Activated CD4-positive, alpha-beta T cell treated with anti-CD3 and anti-CD28 coated beads, Interleukin-2, amount 10 ng/mL, durations not matched to agents 7 days and 5 days (primary cell): Measurements from ENCODE around the gene CARD10. TPM values are rescaled to one million over a fixed set of nuclear protein-coding genes. Genes with fewer than 3 reads are reported as not detected.
A peak's percentile ranks its signal among the peaks of the same experiment; 100 is the strongest.

ENCODE experiments used
- CTCF ChIA-PET: fragments of 350-600 bp; sonication (Branson Sonifier 250); formaldehyde crosslinking; loops from one replicate; lab custom pipeline; 2021; ENCODE audit warnings: antibody characterized with exemption; lab: Charles Lee
- POLR2A ChIA-PET: fragments of 350-600 bp; sonication (Branson Sonifier 250); formaldehyde crosslinking; loops from one replicate; lab custom pipeline; 2021; ENCODE audit warnings: antibody characterized with exemption; lab: Charles Lee
- DNase-seq: peaks from one replicate; pipeline ENCODE4 v3.0.0-alpha.2; 2020
- H3K27ac Mint-ChIP-seq: one replicate; pipeline ENCODE4 v1.8.0; 2021; ENCODE audit warnings: mild to moderate bottlenecking, moderate library complexity, mixed read lengths
- H3K27me3 Mint-ChIP-seq: one replicate; pipeline ENCODE4 v1.8.0; 2021; ENCODE audit warnings: mixed read lengths
- H3K36me3 Mint-ChIP-seq: one replicate; pipeline ENCODE4 v1.8.0; 2021; ENCODE audit warnings: low read depth, mixed read lengths
- H3K4me1 Mint-ChIP-seq: one replicate; pipeline ENCODE4 v1.8.0; 2021; ENCODE audit warnings: mixed read lengths
- H3K4me3 Mint-ChIP-seq: one replicate; pipeline ENCODE4 v1.8.0; 2021; ENCODE audit warnings: mild to moderate bottlenecking, moderate library complexity, mixed read lengths
- H3K9me3 Mint-ChIP-seq: one replicate; pipeline ENCODE4 v1.8.0; 2021; ENCODE audit warnings: mixed read lengths
- total RNA-seq, 2 experiments: library from RNA; stranded (reverse); gene quantifications; one replicate each; pipeline ENCODE4 v1.2.3, GENCODE V29; 2021

The CARD10 gene
- total RNA-seq, 2 experiments from 2014 or later: not detected

DNA sequence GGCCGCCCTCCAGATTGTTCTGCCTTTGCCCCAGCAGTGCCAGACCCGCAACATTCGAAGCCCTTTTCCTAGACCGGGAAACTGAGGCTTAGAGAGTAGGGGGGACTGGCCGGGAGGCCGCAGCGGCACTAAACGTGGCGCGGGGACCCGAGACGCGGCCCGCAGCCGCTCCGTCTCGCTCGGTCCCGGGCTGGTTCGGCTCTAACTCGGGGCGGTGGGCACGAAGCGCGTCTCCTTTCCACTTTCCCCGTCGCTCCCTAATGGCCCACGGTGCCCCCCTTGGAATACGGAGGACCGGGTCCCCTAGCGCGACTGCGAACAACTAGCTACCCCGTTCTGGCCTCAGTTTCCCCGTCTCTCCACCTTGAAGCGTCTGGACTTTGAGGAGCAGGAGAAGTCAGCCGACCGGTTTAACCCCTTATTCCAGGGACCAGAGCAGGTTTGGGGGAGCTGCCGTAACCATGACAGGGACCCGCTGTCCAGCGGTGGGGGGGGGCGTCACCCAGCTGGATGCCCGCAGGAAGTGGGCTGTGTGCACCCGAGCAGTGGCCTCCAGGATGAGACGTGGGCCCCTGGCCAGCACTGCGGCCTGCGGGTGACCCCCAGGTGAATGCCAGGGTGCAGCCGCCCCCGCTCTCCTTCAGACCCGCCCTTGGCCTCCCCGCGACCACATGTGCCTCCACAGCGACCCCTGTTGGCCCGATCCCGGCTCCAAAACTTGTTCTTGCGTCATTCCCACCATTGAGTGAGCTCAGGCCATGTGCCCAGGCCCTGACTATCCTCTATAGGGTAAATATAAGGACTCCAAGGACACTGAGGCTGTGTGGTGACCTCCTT, 42.2 kb upstream of the CARD10 start:
- ChIA-PET POLR2A (no interaction called here), CTCF (interaction anchor here (0.8 to 15.9 kb wide), 15 partner anchors 9 to 279 kb away, joined by 3 to 397 read pairs (median 4); partner anchors contain the start of genes CARD10 and CYTH4)
- Mint-ChIP-seq H3K9me3 (no peaks in the 10 kb centered on the region), H3K4me1 (peaks cover 17% of the 10 kb centered on the region), H3K36me3 (no peaks in the 10 kb centered on the region), H3K27ac (no peak overlapping the region), H3K4me3 (no peak overlapping the region), H3K27me3 (peaks cover 69% of the 10 kb centered on the region)
- peak; percentile 70 for DNase-seq

DNA sequence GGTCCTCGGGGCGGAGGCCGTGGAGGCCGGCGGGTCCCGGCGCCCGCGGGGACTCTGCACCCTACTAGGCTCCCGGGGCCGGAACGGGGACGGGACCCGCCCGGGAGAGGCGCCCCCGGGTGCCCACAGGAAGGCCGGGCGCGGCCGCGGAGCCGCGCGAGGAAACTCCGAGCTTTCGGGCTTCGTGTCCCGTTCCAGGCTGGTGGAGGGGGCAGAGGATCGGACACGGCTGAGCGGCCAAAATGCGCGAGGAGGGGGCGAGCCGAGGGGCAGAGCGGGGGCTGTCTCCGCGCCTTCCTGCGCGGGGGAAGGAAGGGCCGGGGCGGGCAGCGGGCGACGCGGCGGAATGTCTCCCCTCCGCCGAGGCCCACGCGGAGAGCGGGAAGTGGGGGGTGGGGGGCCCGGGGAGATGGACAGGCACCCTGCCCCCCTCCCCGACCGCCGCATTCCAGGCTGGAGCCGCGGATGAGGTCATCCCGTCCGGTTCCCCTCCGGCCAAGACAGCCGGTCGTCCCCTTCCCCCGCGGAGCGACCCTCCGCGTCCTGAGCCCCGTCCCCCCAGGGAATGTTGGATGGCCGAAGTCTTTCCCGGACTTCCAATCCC, 41.5 kb upstream of the CARD10 start:
- DNase-seq: no peak
- Mint-ChIP-seq H3K9me3 (no peaks in the 10 kb centered on the region), H3K4me1 (peaks cover 10% of the 10 kb centered on the region), H3K27ac (no peak overlapping the region), H3K4me3 (no peak overlapping the region), H3K27me3 (peaks cover 72% of the 10 kb centered on the region), H3K36me3 (no peaks in the 10 kb centered on the region)
- CTCF ChIA-PET: interaction anchor here (1.2 to 15.9 kb wide), 3 partner anchors 14 to 46 kb away, joined by 3 to 397 read pairs (median 4); no protein-coding TSS in a partner anchor
- POLR2A ChIA-PET: no interaction called here

GRCh38 chr22:37559901-37560607, 40.8 kb upstream of the CARD10 start, which contains the start of gene CDC42EP1:
Gene CDC42EP1 (plus strand): TSS chr22:37560480. CDS start chr22:37566350, 5,870 bp downstream.
- no peak for DNase-seq
- peaks cover 8% of the 10 kb centered on the region for H3K4me1 Mint-ChIP-seq
- H3K36me3 Mint-ChIP-seq: no peaks in the 10 kb centered on the region
- H3K27ac Mint-ChIP-seq: no peak within 1 kb of the TSS
- H3K27me3 Mint-ChIP-seq: peaks cover 74% of the 10 kb centered on the region
- POLR2A ChIA-PET: no interaction called here
- H3K4me3 Mint-ChIP-seq: no peak within 1 kb of the TSS
- CTCF ChIA-PET: interaction anchor here (1.0 to 15.9 kb wide), 2 partner anchors 15 to 32 kb away, joined by 3 to 397 read pairs; no protein-coding TSS in a partner anchor
- no peaks in the 10 kb centered on the region for H3K9me3 Mint-ChIP-seq

DNA sequence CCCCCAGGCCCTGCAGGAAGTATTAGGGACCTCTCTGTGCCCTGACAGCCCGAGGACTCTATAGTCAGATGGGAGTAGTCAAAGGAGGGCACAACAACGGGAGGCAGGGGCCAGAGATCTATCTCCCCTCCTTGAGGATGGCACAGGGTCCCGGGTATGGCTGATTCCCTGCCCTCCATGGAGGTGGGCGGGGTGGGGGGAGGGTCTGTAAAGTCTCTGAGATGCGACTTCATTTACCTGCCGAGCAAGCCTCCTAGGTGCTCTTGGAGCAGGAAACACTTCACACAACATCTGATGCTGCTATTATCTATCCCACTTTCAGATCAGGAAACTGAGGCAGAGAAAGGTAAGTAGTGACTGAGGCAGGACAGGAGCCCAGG, 40.3 kb upstream of the CARD10 start:
- ChIA-PET POLR2A (no interaction called here), CTCF (interaction anchor here (0.6 to 15.9 kb wide), 4 partner anchors 6 to 143 kb away, joined by 3 to 397 read pairs (median 20); no protein-coding TSS in a partner anchor)
- DNase-seq: no peak
- Mint-ChIP-seq H3K4me3 (no peak overlapping the region), H3K27ac (no peak overlapping the region), H3K36me3 (no peaks in the 10 kb centered on the region), H3K4me1 (peaks cover 8% of the 10 kb centered on the region), H3K9me3 (no peaks in the 10 kb centered on the region), H3K27me3 (peaks cover 73% of the 10 kb centered on the region)

DNA sequence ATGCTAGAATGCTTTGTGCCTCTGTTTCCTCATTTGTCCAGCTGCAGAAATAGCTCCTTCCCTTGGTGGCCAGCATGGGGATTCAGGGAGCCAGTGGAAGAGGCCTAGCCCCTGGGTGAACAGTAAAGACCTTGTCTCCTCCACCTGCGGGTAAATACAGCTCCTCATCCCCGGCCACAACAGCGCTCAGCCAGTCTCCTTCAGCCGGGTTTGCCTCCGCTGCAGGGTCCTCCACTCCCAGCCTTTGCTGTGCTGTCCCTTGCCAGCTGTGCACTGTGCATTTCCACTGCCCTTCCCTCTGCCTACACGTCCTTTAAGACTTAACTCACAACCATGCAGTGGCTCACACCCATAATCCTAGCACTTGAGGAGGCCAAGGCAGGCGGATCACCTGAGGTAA, 39.6 kb upstream of the CARD10 start:
- POLR2A ChIA-PET: no interaction called here

DNA sequence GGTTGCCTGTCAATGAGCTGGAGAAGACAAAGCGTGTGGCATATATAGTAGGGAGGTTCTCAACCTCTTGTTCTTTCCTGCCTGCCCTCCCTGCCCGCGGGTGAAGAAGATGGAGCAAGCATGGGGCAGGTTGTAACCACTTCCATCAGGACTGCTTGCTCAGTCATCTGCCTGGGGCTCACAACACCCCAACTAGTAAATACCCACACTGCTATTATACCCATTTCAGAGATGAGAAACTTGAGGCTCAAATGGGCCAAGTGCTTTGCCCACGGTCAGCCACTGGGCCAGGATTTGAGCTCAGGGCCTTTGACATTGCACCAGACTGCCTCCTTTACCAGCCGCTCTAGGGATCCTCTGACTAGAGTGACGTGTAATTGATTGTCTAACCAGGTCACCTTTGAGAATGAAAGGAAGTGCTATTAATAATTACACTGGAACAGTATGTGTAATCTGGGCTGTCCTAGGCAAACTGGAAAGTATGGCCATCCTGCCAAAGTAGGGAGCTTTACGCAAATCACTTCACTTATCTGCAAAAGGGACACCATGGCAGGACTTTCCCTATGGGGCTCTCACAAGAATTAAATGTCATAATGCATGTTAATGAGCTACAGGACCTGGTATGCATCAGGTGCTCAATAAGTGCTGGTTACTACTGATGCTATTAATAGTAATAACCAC, 38.2 kb upstream of the CARD10 start:
- Mint-ChIP-seq H3K27ac (no peak overlapping the region), H3K4me1 (peaks cover 8% of the 10 kb centered on the region)
- POLR2A ChIA-PET: no interaction called here

More for the DNA sequence above, 39.6 kb upstream of the CARD10 start:
- H3K9me3 Mint-ChIP-seq: no peaks in the 10 kb centered on the region
- H3K36me3 Mint-ChIP-seq: no peaks in the 10 kb centered on the region
- peaks cover 8% of the 10 kb centered on the region for H3K4me1 Mint-ChIP-seq
- H3K27me3 Mint-ChIP-seq: peaks cover 73% of the 10 kb centered on the region
- no peak for DNase-seq
- H3K4me3 Mint-ChIP-seq: no peak overlapping the region
- no peak overlapping the region for H3K27ac Mint-ChIP-seq
- CTCF ChIA-PET: interaction anchor here (1.0 to 15.9 kb wide), 5 partner anchors 7 to 34 kb away, joined by 3 to 397 read pairs (median 12); no protein-coding TSS in a partner anchor

GRCh38 chr22:37556710-37557109, 37.5 kb upstream of the CARD10 start:
- no peaks in the 10 kb centered on the region for H3K36me3 Mint-ChIP-seq
- H3K4me1 Mint-ChIP-seq: peaks cover 3% of the 10 kb centered on the region
- no peak overlapping the region for H3K27ac Mint-ChIP-seq
- ChIA-PET CTCF (interaction anchor here (2.3 to 15.9 kb wide), 3 partner anchors 9 to 36 kb away, joined by 9 to 397 read pairs (median 35); no protein-coding TSS in a partner anchor), POLR2A (no interaction called here)
- peaks cover 56% of the 10 kb centered on the region for H3K27me3 Mint-ChIP-seq
- DNase-seq: no peak
- no peaks in the 10 kb centered on the region for H3K9me3 Mint-ChIP-seq
- H3K4me3 Mint-ChIP-seq: no peak overlapping the region

More for the DNA sequence above, 38.2 kb upstream of the CARD10 start:
- no peak for DNase-seq
- no peak overlapping the region for H3K4me3 Mint-ChIP-seq
- peaks cover 64% of the 10 kb centered on the region for H3K27me3 Mint-ChIP-seq
- CTCF ChIA-PET: interaction anchor here (1.9 to 15.9 kb wide), 4 partner anchors 8 to 35 kb away, joined by 9 to 397 read pairs (median 24); no protein-coding TSS in a partner anchor
- H3K36me3 Mint-ChIP-seq: no peaks in the 10 kb centered on the region
- no peaks in the 10 kb centered on the region for H3K9me3 Mint-ChIP-seq

GRCh38 chr22:37555029-37555428, 35.8 kb upstream of the CARD10 start:
- Mint-ChIP-seq H3K36me3 (no peaks in the 10 kb centered on the region), H3K4me3 (no peak overlapping the region), H3K4me1 (no peaks in the 10 kb centered on the region), H3K27ac (no peak overlapping the region), H3K9me3 (no peaks in the 10 kb centered on the region), H3K27me3 (peaks cover 56% of the 10 kb centered on the region)
- CTCF ChIA-PET: interaction anchor here (5.3 kb wide), 1 partner anchor 11 kb away, joined by 35 read pairs; no protein-coding TSS in a partner anchor
- POLR2A ChIA-PET: no interaction called here
- DNase-seq: no peak

DNA sequence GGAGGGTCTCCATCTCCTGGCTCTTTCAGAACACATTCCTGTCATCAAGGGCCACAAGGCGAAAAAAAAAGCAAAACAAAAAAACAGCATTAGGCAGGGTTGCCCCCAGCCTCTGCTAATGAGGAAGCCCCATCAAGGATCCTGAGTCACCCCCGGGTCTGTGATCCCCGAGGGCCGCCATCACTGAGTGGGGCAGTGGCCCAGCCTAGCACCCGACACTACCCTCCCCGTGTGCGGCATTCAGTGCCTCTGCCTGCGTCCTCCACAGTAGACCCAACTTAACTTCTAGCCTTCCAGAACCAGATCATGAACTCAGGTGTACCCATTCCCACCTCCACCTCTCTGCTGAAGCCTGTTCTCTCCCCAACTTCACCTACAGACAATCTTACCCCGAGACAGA, 34.5 kb upstream of the CARD10 start:
- ChIA-PET POLR2A (interaction anchor here (0.6 kb wide), 1 partner anchor 39 kb away, joined by 3 read pairs; no protein-coding TSS in a partner anchor), CTCF (interaction anchor here (1.7 kb wide), 1 partner anchor 12 kb away, joined by 3 read pairs; no protein-coding TSS in a partner anchor)
- no peaks in the 10 kb centered on the region for H3K9me3 Mint-ChIP-seq
- H3K4me3 Mint-ChIP-seq: no peak overlapping the region
- DNase-seq: no peak
- H3K4me1 Mint-ChIP-seq: no peaks in the 10 kb centered on the region
- peaks cover 48% of the 10 kb centered on the region for H3K27me3 Mint-ChIP-seq
- no peak overlapping the region for H3K27ac Mint-ChIP-seq
- H3K36me3 Mint-ChIP-seq: no peaks in the 10 kb centered on the region

GRCh38 chr22:37552524-37553163, 33.4 kb upstream of the CARD10 start:
- POLR2A ChIA-PET: interaction anchor here (0.6 kb wide), 1 partner anchor 427 kb away, joined by 3 read pairs; no protein-coding TSS in a partner anchor
- H3K27me3 Mint-ChIP-seq: peaks cover 37% of the 10 kb centered on the region
- DNase-seq: no peak
- CTCF ChIA-PET: interaction anchor here (0.6 to 16.2 kb wide), 4 partner anchors 10 to 670 kb away, joined by 3 to 397 read pairs (median 3); partner anchors contain the start of gene CDC42EP1
- H3K36me3 Mint-ChIP-seq: no peaks in the 10 kb centered on the region
- H3K9me3 Mint-ChIP-seq: no peaks in the 10 kb centered on the region
- H3K4me1 Mint-ChIP-seq: no peaks in the 10 kb centered on the region
- no peak overlapping the region for H3K27ac Mint-ChIP-seq
- H3K4me3 Mint-ChIP-seq: no peak overlapping the region

DNA sequence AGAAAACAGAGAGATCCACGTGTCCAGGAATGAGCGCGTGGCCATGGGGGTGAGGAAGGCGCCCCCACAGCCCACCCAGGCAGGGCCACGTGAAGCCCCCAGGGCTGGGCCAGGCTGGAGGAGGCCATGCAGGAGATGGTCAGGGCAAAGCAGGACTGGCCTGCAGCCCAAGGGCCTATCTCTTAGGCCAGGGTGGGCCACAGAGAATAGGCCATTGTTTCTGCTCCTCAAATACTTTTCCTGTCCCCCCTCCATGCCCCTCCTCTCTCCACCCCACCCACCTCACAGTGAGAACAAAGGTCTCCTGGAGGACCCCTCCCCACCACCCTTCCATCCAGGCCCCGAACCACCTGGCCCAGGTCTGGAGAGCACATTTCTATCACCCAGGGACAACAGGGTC, 32.8 kb upstream of the CARD10 start:
- peaks cover 32% of the 10 kb centered on the region for H3K27me3 Mint-ChIP-seq
- POLR2A ChIA-PET: no interaction called here
- no peak overlapping the region for H3K27ac Mint-ChIP-seq
- no peaks in the 10 kb centered on the region for H3K4me1 Mint-ChIP-seq
- CTCF ChIA-PET: interaction anchor here (0.8 to 16.2 kb wide), 4 partner anchors 10 to 272 kb away, joined by 3 to 397 read pairs (median 12); partner anchors contain the start of genes CDC42EP1 and GALR3
- no peaks in the 10 kb centered on the region for H3K36me3 Mint-ChIP-seq
- no peak overlapping the region for H3K4me3 Mint-ChIP-seq
- DNase-seq: no peak
- no peaks in the 10 kb centered on the region for H3K9me3 Mint-ChIP-seq
